ENCODE measurements around the gene KDM4B. TPM values are rescaled to one million over a fixed set of nuclear protein-coding genes. Genes with fewer than 3 reads are reported as not detected.

KDM4B gene
- total and polyA plus RNA-seq, 2 of the 8 experiments (the other 6 are each of a cell fraction or from before 2014, with no cell fraction given): 12.0 to 31.9 TPM

GRCh38 chr19:5030136-5030820 is 61.4 kb downstream of the KDM4B start:
- Histone ChIP-seq H2AK5ac (ENCODE audit: low read depth, low read length) (no peak overlapping the region), H3K27me3 (replicated peaks in 1 of 4; ENCODE audit: control insufficient read depth in 3 of 4, extremely low read depth in 1 of 4, insufficient read depth in 3 of 4, low read length in 3 of 4) (no peaks in the 10 kb centered on the region), H2BK15ac (ENCODE audit: low read length) (no peak overlapping the region), H4K20me1 (replicated peaks in 1 of 2; ENCODE audit: control insufficient read depth in 1 of 2, insufficient read depth in 2 of 2, low read length in 2 of 2) (peaks cover 11 to 23% of the 10 kb centered on the region in 2 experiments), H4K91ac (replicated peaks; ENCODE audit: insufficient read length, low read length) (no peak overlapping the region), H3K79me2 (ENCODE audit: control insufficient read depth in 1 of 2, insufficient read depth in 2 of 2, low read length in 2 of 2) (peaks cover 0 to 20% of the 10 kb centered on the region in 2 experiments; a peak in 1 of 4 replicates), H3K4ac (replicated peaks; ENCODE audit: insufficient read length, low read depth, low read length) (no peak overlapping the region), H3K23me2 (ENCODE audit: low read depth, low read length) (no peaks in the 10 kb centered on the region), H2BK12ac (ENCODE audit: low read depth, low read length) (no peak overlapping the region), H3K79me1 (ENCODE audit: low read depth, low read length) (peaks cover 16% of the 10 kb centered on the region), H3K9me3 (ENCODE audit: insufficient read depth in 2 of 2, low read depth in 1 of 2, low read length in 1 of 2) (no peaks in the 10 kb centered on the region), H4K8ac (ENCODE audit: extremely low read depth, insufficient read depth, low read length) (no peak overlapping the region; the same call in 1 of the 2 replicates), H2BK120ac (replicated peaks; ENCODE audit: low read depth, low read length) (no peak overlapping the region), H3K14ac (ENCODE audit: insufficient read length) (no peak overlapping the region), H3K23ac (ENCODE audit: insufficient read length) (no peak overlapping the region), H3K18ac (ENCODE audit: extremely low read depth, low read length) (no peak overlapping the region), H3K56ac (replicated peaks; ENCODE audit: insufficient read length, low read depth, low read length) (no peak overlapping the region), H3K36me3 (ENCODE audit: control insufficient read depth in 2 of 4, insufficient read depth in 4 of 4, low read length in 3 of 4) (peaks cover 0 to 13% (median 5%) of the 10 kb centered on the region in 4 experiments; a peak in 2 of 8 replicates), H2BK20ac (ENCODE audit: low read length) (no peak overlapping the region), H2AFZ (ENCODE audit: low read length) (no peak overlapping the region), H2BK5ac (ENCODE audit: low read depth, low read length) (0 out of 2 replicates have a peak overlapping the region, but pooled peaks have one; percentile 24), H3K4me2 (ENCODE audit: insufficient read depth in 1 of 2, low read depth in 2 of 2, low read length in 2 of 2) (no peak overlapping the region), H3K27ac (ENCODE audit: low read depth, low read length) (no peak overlapping the region), H4K5ac (ENCODE audit: insufficient read length, low read depth, low read length) (no peak overlapping the region), H3K9ac (replicated peaks in 1 of 4; ENCODE audit: extremely low read depth in 1 of 4, low read depth in 3 of 4, low read length in 3 of 4) (no peak overlapping the region), H3K4me3 (ENCODE audit: extremely low read depth in 1 of 4, insufficient read depth in 2 of 4, low read depth in 3 of 4, low read length in 4 of 4) (no peak overlapping the region), H3K4me1 (replicated peaks in 1 of 4; ENCODE audit: control insufficient read depth in 3 of 4, insufficient read depth in 4 of 4, low read length in 3 of 4) (peaks cover 0 to 4% (median 0%) of the 10 kb centered on the region in 4 experiments; a peak in 1 of 7 replicates)
- WGBS, 2 experiments (ENCODE audit: extremely low coverage in 1 of 2, insufficient coverage in 1 of 2, insufficient read length in 1 of 2, insufficient replicate concordance in 2 of 2, low coverage in 1 of 2, low lambda C conversion rate in 2 of 2, missing lambda C conversion rate in 1 of 2): 92% methylated on average over 15 of the region's 15 CpGs; no CpG with 5 or more reads in 1 of the 2 experiments
- CTCF ChIA-PET (ENCODE audit: partially characterized antibody): interaction anchor here (0.6 to 12.0 kb wide), 47 partner anchors 6 to 230 kb away, joined by 3 to 175 read pairs (median 7); partner anchors contain the start of genes KDM4B and PLIN3
- no peak for FAIRE-seq
- no peak for DNase-seq (ENCODE audit: low read depth in 1 of 2, low spot score in 2 of 2)
- POLR2A ChIA-PET (ENCODE audit: partially characterized antibody): no interaction called here
- TF ChIP-seq BRCA1 (IDR thresholded peaks at IDR 0.05; ENCODE audit: low read depth, low read length) (no peak), RNF2 (IDR thresholded peaks at IDR 0.05; ENCODE audit: borderline replicate concordance, low read depth, low read length, missing control alignments, poor library complexity, severe bottlenecking) (no peak), E2F6 (IDR thresholded peaks at IDR 0.05) (no peak), JUN (IDR thresholded peaks at IDR 0.05; ENCODE audit: low read depth, low read length) (no peak), HDAC2 (IDR thresholded peaks at IDR 0.05; ENCODE audit: borderline replicate concordance in 1 of 2, low read depth in 2 of 2, low read length in 2 of 2) (no peak), SIRT6 (IDR thresholded peaks at IDR 0.05; ENCODE audit: low read length) (no peak), SP2 (IDR thresholded peaks at IDR 0.05; ENCODE audit: low read length) (no peak), FOSL1 (IDR thresholded peaks at IDR 0.05; ENCODE audit: insufficient read depth, low read depth, low read length) (no peak), TBP (IDR thresholded peaks at IDR 0.05; ENCODE audit: low read depth, low read length) (no peak)
- TF ChIP-seq, protein P1, sequence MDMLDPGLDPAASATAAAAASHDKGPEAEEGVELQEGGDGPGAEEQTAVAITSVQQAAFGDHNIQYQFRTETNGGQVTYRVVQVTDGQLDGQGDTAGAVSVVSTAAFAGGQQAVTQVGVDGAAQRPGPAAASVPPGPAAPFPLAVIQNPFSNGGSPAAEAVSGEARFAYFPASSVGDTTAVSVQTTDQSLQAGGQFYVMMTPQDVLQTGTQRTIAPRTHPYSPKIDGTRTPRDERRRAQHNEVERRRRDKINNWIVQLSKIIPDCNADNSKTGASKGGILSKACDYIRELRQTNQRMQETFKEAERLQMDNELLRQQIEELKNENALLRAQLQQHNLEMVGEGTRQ (IDR thresholded peaks at IDR 0.05; ENCODE audit: low read length): no peak
